ENCODE data around the gene TUBB2A.
A peak's percentile ranks its signal among the peaks of the same experiment; 100 is the strongest.
"Not testable (repeated sequence)": the region's sequence is repeated elsewhere in the genome, so short reads cannot be mapped to it uniquely, and the experiment has no call there.

The TUBB2A gene

DNA sequence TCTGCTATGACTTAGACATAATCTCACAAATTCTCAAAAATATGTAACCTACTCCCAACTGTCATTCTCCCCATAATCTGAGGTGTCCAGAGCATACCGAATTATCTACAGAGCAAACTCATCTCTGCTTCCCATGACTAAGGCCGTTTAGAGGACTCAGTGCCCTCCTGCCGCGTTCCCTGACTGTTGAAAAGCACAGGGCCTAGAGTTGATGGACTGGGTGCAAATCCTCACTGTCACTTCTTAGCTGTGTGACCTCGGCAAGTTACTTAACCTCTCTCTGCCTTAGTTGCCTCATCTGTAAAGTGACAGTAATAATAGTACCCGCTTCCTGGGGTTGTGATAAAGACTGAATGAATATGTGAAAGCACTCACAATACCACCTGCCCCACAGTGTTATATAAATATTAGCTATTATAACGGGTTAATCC, 4.7 kb upstream of the TUBB2A start:
- no peaks in the 10 kb centered on the region for H3K9me3 ChIP-seq (ENCODE audit: control insufficient read depth, low read length)
- TF ChIP-seq CTCF (IDR thresholded peaks at IDR 0.05), result no peak
- no peaks in the 10 kb centered on the region for H3K79me2 ChIP-seq
- no peak overlapping the region for H3K4me2 ChIP-seq (ENCODE audit: low read length)
- no peak overlapping the region for H2AFZ ChIP-seq
- H3K9ac ChIP-seq, result no peak overlapping the region
- H3K36me3 ChIP-seq (ENCODE audit: control insufficient read depth, insufficient read depth, low read length), result no peaks in the 10 kb centered on the region
- H3K27me3 ChIP-seq (ENCODE audit: control insufficient read depth, insufficient read depth, low read length), result no peaks in the 10 kb centered on the region
- H3K27ac ChIP-seq, result no peak overlapping the region
- H3K4me3 ChIP-seq (ENCODE audit: low read depth, low read length), result no peak overlapping the region
- no peaks in the 10 kb centered on the region for H3K4me1 ChIP-seq

DNA sequence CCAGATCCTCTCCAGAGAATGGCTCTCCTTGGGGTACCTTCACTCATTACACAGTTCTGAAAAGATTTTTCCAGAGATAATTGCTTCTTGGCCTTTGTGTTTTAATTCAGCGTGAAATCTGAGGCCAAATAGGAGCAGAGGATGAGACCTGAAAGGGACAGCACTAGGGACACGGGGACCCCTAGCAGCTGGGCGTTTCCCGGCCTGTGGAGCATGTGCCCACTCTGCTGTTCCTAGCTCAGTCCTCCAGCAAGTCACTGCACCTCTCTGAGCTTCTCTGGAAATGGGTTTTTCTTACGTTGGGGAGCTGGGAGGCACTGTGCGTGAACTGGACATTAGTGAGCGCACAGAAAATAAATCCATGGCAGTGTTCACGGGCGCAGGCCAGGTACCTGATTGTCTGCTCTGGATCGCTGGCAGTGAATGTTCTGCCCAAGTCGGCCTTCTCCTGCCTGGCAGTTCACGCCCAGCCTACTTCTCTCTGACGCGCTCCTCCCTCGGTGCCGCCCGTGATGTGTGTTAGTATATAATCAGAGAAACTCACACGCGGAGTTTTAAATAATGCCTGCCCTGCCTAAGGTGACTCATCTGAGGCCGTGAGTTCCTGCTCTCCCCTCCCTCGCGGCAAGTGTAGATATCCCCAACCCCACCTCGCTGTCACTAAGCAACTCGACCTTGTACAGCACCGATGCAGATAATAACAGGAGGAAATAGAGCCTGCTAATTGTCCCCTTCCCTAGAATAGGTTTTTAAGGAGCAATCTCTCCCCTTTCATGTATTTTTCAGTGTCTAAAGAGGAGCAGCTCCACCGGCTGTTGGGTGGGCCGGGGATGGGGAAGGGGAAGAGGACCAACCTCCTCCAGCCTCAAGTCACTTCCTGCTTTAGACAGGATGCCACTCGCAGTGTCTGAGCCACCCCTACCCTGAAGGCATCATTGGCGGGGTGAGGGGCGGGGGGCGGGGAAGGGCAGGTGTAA, 2.7 kb upstream of the TUBB2A start:
- no peak for TF ChIP-seq CTCF (IDR thresholded peaks at IDR 0.05)
- Histone ChIP-seq H3K79me2 (no peaks in the 10 kb centered on the region), H2AFZ (no peak overlapping the region), H3K9ac (no peak overlapping the region), H3K4me2 (ENCODE audit: low read length) (no peak overlapping the region), H3K27me3 (ENCODE audit: control insufficient read depth, insufficient read depth, low read length) (no peaks in the 10 kb centered on the region), H3K4me3 (ENCODE audit: low read depth, low read length) (no peak overlapping the region), H3K27ac (no peak overlapping the region), H3K9me3 (ENCODE audit: control insufficient read depth, low read length) (no peaks in the 10 kb centered on the region), H3K4me1 (no peaks in the 10 kb centered on the region), H3K36me3 (ENCODE audit: control insufficient read depth, insufficient read depth, low read length) (no peaks in the 10 kb centered on the region)

- H3K9ac ChIP-seq; H3K9me3 ChIP-seq (ENCODE audit: control insufficient read depth, low read length); H3K79me2 ChIP-seq; H3K36me3 ChIP-seq (ENCODE audit: control insufficient read depth, insufficient read depth, low read length); H3K27ac ChIP-seq; H3K4me1 ChIP-seq; H3K27me3 ChIP-seq (ENCODE audit: control insufficient read depth, insufficient read depth, low read length): not testable (repeated sequence)
- Histone ChIP-seq H3K4me3 (ENCODE audit: low read depth, low read length) (peak overlapping the region; percentile 44), H3K4me2 (ENCODE audit: low read length) (peak overlapping the region; percentile 89), H2AFZ (peak overlapping the region; percentile 97)
Observed at GRCh38 chr6:3156184-3157130, 887 bp downstream of the TUBB2A start.

- H3K4me1 ChIP-seq; H3K4me2 ChIP-seq (ENCODE audit: low read length); H3K4me3 ChIP-seq (ENCODE audit: low read depth, low read length); H3K9ac ChIP-seq; H3K27ac ChIP-seq; H2AFZ ChIP-seq; H3K27me3 ChIP-seq (ENCODE audit: control insufficient read depth, insufficient read depth, low read length); H3K9me3 ChIP-seq (ENCODE audit: control insufficient read depth, low read length); H3K36me3 ChIP-seq (ENCODE audit: control insufficient read depth, insufficient read depth, low read length); H3K79me2 ChIP-seq: not testable (repeated sequence)
Observed at GRCh38 chr6:3155416-3155815, 1.9 kb downstream of the TUBB2A start.

DNA sequence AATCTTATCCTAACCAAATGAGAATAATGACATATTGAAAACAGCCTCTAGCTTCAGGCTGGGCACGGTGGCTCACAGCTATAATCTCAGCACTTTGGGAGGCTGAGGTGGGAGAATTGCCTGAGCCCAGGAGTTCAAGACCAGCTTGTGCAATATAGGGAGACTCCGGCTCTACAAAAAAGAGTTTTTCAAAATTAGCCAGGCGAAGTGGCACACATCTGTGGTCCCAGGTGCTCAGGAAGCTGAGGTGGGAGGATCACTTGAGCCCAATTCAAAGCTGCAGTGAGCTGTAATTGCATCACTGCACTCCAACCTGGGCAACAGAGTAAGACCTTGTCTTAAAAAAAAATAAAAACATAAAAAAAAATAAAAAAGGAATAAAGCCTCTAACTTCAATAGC, 4.7 kb downstream of the TUBB2A start:
- H3K4me3 ChIP-seq (ENCODE audit: low read depth, low read length), result no peak overlapping the region
- no peak overlapping the region for H2AFZ ChIP-seq
- H3K4me1 ChIP-seq, result no peaks in the 10 kb centered on the region
- no peaks in the 10 kb centered on the region for H3K79me2 ChIP-seq
- H3K27ac ChIP-seq, result no peak overlapping the region
- no peaks in the 10 kb centered on the region for H3K27me3 ChIP-seq (ENCODE audit: control insufficient read depth, insufficient read depth, low read length)
- no peaks in the 10 kb centered on the region for H3K9me3 ChIP-seq (ENCODE audit: control insufficient read depth, low read length)
- no peak overlapping the region for H3K9ac ChIP-seq
- no peaks in the 10 kb centered on the region for H3K36me3 ChIP-seq (ENCODE audit: control insufficient read depth, insufficient read depth, low read length)
- H3K4me2 ChIP-seq (ENCODE audit: low read length), result no peak overlapping the region
- no peak for TF ChIP-seq CTCF (IDR thresholded peaks at IDR 0.05)

All from parathyroid adenoma (tissue), 2 donors.